ENCODE results near the gene KIFAP3. TPM values are rescaled to one million over a fixed set of nuclear protein-coding genes. Genes with fewer than 3 reads are reported as not detected.

The KIFAP3 gene
- total RNA-seq, 3 donors from 2014 or later, result 22.5 to 42.8 (median 36.2) TPM

GRCh38 chr1:169909499-169909898 is 165.0 kb downstream of the KIFAP3 start:
- TF ChIP-seq, protein P1, sequence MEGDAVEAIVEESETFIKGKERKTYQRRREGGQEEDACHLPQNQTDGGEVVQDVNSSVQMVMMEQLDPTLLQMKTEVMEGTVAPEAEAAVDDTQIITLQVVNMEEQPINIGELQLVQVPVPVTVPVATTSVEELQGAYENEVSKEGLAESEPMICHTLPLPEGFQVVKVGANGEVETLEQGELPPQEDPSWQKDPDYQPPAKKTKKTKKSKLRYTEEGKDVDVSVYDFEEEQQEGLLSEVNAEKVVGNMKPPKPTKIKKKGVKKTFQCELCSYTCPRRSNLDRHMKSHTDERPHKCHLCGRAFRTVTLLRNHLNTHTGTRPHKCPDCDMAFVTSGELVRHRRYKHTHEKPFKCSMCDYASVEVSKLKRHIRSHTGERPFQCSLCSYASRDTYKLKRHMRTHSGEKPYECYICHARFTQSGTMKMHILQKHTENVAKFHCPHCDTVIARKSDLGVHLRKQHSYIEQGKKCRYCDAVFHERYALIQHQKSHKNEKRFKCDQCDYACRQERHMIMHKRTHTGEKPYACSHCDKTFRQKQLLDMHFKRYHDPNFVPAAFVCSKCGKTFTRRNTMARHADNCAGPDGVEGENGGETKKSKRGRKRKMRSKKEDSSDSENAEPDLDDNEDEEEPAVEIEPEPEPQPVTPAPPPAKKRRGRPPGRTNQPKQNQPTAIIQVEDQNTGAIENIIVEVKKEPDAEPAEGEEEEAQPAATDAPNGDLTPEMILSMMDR (IDR thresholded peaks at IDR 0.05), result no peak
- no peak for ATAC-seq
- intact Hi-C loops (cut with DNase I, micrococcal nuclease), result no loop called here

DNA sequence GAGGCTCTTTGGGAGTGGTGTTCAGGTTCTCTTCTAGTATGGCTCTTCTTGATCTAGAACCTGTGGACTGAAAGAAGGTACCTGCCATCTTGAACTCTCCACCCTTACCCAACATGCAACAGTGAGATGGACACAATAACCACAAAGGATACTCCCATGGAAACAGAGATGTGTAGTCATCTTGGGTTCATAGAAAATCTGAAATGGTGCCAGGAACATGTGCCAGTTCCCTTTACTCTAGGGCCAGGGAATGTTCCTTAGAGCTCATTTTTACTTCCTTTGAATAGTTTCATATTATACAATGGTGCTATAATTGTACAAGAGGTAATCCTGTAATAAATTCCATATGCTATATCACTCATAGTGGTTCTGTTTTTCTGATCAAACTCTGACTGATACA is 167.6 kb downstream of the KIFAP3 start:
- intact Hi-C loops (cut with DNase I, micrococcal nuclease), result no loop called here
- H3K9me3 ChIP-seq, result no peaks in the 10 kb centered on the region
- H3K4me1 ChIP-seq (ENCODE audit: low read depth), result no peaks in the 10 kb centered on the region
- no peaks in the 10 kb centered on the region for H3K36me3 ChIP-seq (ENCODE audit: low read depth)
- DNase-seq, result no peak
- H3K4me3 ChIP-seq, result no peak overlapping the region
- peak; percentile 14 for ATAC-seq
- TF ChIP-seq, protein P1 (IDR thresholded peaks at IDR 0.05), result no peak

More at GRCh38 chr1:169909499-169909898, 165.0 kb downstream of the KIFAP3 start:
- no peaks in the 10 kb centered on the region for H3K9me3 ChIP-seq
- H3K4me3 ChIP-seq, result no peak overlapping the region
- no peaks in the 10 kb centered on the region for H3K4me1 ChIP-seq (ENCODE audit: low read depth)
- no peaks in the 10 kb centered on the region for H3K36me3 ChIP-seq (ENCODE audit: low read depth)
- peak in 1 of 3 donors; percentile 44 for DNase-seq

- H3K4me3 ChIP-seq, result no peak overlapping the region
- TF ChIP-seq, protein P1 (IDR thresholded peaks at IDR 0.05), result no peak
- ATAC-seq, result no peak
- no peaks in the 10 kb centered on the region for H3K9me3 ChIP-seq
- H3K4me1 ChIP-seq (ENCODE audit: low read depth), result peaks cover 9% of the 10 kb centered on the region
- DNase-seq, result no peak
- H3K36me3 ChIP-seq (ENCODE audit: low read depth), result no peaks in the 10 kb centered on the region
- intact Hi-C loops (cut with DNase I, micrococcal nuclease), result no loop called here
These were observed 169.7 kb downstream of the KIFAP3 start for GRCh38 chr1:169904834-169905233.

DNA sequence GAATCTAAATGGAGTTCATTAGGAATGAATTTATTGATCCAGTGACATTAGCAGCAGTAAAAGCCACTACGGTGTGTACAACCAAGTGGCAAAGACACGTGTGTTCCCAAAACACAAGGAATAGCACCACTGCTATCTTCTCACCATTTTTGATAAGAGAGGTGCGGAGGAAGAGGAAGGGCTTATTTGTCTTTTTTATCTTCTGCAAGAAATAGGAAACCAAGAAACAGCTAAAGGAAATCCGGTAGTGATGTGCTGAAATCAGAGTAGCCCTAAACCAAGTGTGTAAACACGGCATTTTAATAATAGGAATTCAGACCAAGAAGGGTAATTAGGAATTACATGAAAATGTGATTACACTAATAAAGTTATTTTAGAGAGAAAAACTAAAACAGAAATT is 171.7 kb downstream of the KIFAP3 start:
- no peaks in the 10 kb centered on the region for H3K9me3 ChIP-seq
- TF ChIP-seq, protein P1 (IDR thresholded peaks at IDR 0.05), result no peak
- no peak overlapping the region for H3K4me3 ChIP-seq
- no peaks in the 10 kb centered on the region for H3K36me3 ChIP-seq (ENCODE audit: low read depth)
- ATAC-seq, result no peak
- H3K4me1 ChIP-seq (ENCODE audit: low read depth), result peaks cover 9% of the 10 kb centered on the region
- intact Hi-C loops (cut with DNase I, micrococcal nuclease), result no loop called here
- no peak for DNase-seq

DNA sequence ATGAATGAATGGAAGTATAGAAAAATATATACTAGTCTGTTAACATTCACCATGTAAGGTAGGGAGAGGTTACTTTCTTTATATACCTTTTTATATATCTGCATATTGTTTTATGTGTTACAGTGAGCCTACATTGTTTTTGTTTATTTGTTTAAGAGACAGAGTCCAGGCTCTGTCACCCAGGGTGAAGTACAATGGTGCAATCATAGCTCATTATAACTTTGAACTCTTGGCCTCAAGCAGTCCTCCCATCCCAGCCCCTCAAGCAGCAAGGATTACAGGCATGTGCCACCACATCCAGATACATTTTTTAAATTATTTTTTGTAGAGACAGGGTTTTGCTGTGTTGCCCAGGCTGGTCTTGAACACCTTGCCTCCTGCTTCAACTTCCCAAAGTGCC is 173.4 kb downstream of the KIFAP3 start:
- TF ChIP-seq, protein P1 (IDR thresholded peaks at IDR 0.05), result no peak
- DNase-seq, result no peak
- Histone ChIP-seq H3K36me3 (ENCODE audit: low read depth) (no peaks in the 10 kb centered on the region), H3K9me3 (no peaks in the 10 kb centered on the region), H3K4me1 (ENCODE audit: low read depth) (peaks cover 9% of the 10 kb centered on the region), H3K4me3 (no peak overlapping the region)
- intact Hi-C loops (cut with DNase I, micrococcal nuclease), result no loop called here
- peak; percentile 86 for ATAC-seq

DNA sequence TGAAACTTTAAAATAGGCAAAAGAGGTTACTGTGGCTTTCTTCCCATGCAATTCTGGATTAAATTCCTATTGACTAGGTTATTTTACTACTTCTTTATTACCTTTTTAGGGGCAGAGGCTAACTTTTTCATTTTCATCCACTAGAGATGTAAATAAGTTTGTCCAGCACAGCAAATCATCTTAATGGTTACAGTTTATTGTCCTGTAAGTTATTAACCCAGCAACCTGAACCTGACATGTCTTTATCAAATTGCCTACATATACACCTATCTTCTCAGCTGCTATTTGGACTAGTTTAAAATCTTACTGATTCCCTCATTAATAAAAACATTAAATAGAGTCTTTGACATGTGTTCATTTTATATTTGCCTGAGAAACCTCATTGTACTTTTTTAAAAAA is 173.9 kb downstream of the KIFAP3 start:
- Histone ChIP-seq H3K4me1 (ENCODE audit: low read depth) (peaks cover 9% of the 10 kb centered on the region), H3K4me3 (no peak overlapping the region), H3K36me3 (ENCODE audit: low read depth) (no peaks in the 10 kb centered on the region), H3K9me3 (no peaks in the 10 kb centered on the region)
- ATAC-seq (peak; percentile 66), DNase-seq (no peak)
- intact Hi-C loops (cut with DNase I, micrococcal nuclease), result no loop called here
- TF ChIP-seq, protein P1 (IDR thresholded peaks at IDR 0.05), result no peak
